Spinal cord (tissue), 10 donors: ENCODE results near the gene NEK1. TPM values are rescaled to one million over a fixed set of nuclear protein-coding genes. Genes with fewer than 3 reads are reported as not detected.

Experiments used
- DNase-seq, 6 donors: peaks; one replicate each; pipeline versions ENCODE4 v3.0.0 to v3.0.0-alpha.2; 2013 to 2015; ENCODE audit warnings: low spot score in 6 of 6, low read depth in 4 of 6
- H3K27ac ChIP-seq: one replicate; pipeline ENCODE4 v1.5.1; 2013; ENCODE audit warnings: low read depth, low read length, control low read depth
- H3K27me3 ChIP-seq: one replicate; pipeline ENCODE4 v1.6.1; 2013; ENCODE audit warnings: low read length; ENCODE audit not compliant: control insufficient read depth, insufficient read depth
- H3K36me3 ChIP-seq: one replicate; pipeline ENCODE4 v1.6.1; 2013; ENCODE audit warnings: low read length; ENCODE audit not compliant: control insufficient read depth, insufficient read depth
- H3K4me1 ChIP-seq: one replicate; pipeline ENCODE4 v1.6.1; 2013; ENCODE audit warnings: low read length; ENCODE audit not compliant: control insufficient read depth, insufficient read depth
- H3K4me3 ChIP-seq: one replicate; pipeline ENCODE4 v1.5.1; 2013; ENCODE audit warnings: low read depth, low read length, control low read depth
- H3K9me3 ChIP-seq: one replicate; pipeline ENCODE4 v1.6.1; 2013; ENCODE audit warnings: low read length; ENCODE audit not compliant: control insufficient read depth, insufficient read depth
- WGBS: methylation state at CpG from one replicate; pipeline ENCODE4 v1.1.5; 2013; ENCODE audit warnings: missing lambda C conversion rate; ENCODE audit not compliant: insufficient coverage; 5-methylcytosine and 5-hydroxymethylcytosine counted together
- polyA plus RNA-seq, 2 donors: library from polyadenylated mRNA; unstranded; fragments of 120-200 nt; gene quantifications; one replicate each; pipeline ENCODE4 v1.2.1, GENCODE V29; 2013; ENCODE audit not compliant: insufficient read length in 2 of 2
- total RNA-seq, 2 donors: library from RNA; depleted of rRNA in 1 of 2; stranded (reverse); fragments of 120-200 nt in 1 of 2; fragments of >200 nt in 1 of 2; gene quantifications; one replicate each; pipeline versions ENCODE4 v1.2.3 to v1.2.4, GENCODE V29; 2013 to 2014
- donor health status: healthy.

The NEK1 gene
- total and polyA plus RNA-seq, 4 donors, result 24.0 to 42.6 (median 28.2) TPM

DNA sequence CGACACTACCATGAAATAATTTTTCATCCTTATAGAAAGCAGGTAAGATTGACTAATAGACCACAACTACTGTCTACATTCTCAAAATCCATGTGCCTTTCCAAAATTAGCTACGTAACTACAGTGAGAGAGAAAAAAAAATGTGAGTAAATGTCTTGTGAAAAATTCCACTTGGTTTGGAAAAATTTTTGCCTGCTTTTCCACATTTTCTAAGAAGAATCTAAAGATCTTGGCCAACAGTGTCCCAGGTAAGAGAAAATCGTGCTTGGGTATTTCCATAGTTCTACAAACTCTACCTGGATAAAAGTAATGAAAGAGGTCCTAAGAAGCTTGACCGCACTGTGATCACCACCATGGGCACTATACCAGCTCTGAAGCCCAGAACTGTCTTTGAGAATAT lies 6.6 kb upstream of the NEK1 start:
- Histone ChIP-seq H3K4me3 (peak overlapping the region; percentile 92), H3K27me3 (no peaks in the 10 kb centered on the region), H3K36me3 (no peaks in the 10 kb centered on the region), H3K27ac (no peak overlapping the region), H3K9me3 (no peaks in the 10 kb centered on the region), H3K4me1 (no peaks in the 10 kb centered on the region)
- no CpG with 5 or more reads among the region's 4 CpGs for WGBS
- DNase-seq, result no peak

DNA sequence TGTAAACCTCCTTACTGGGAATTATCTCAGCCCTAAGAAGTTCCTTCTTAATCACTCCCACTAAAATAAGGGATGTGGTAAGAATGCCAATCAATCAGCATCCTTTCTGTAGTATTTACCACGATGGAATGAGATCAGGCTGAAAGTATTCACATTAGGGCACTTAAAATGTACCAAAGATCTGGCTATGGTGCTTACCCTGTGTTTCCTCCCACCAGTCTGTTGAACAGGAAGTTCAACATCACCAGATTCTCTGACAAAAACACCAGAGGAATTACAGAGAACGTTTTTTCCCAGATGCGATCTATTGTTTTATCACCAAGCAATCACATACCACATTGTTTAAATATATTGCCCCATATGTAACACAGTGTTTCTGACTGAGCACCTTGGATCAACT lies 5.9 kb upstream of the NEK1 start:
- Histone ChIP-seq H3K4me3 (no peak overlapping the region), H3K27me3 (no peaks in the 10 kb centered on the region), H3K27ac (no peak overlapping the region), H3K36me3 (no peaks in the 10 kb centered on the region), H3K9me3 (no peaks in the 10 kb centered on the region), H3K4me1 (no peaks in the 10 kb centered on the region)
- WGBS, result 89% methylated on average over 3 of the region's 3 CpGs
- no peak for DNase-seq

DNA sequence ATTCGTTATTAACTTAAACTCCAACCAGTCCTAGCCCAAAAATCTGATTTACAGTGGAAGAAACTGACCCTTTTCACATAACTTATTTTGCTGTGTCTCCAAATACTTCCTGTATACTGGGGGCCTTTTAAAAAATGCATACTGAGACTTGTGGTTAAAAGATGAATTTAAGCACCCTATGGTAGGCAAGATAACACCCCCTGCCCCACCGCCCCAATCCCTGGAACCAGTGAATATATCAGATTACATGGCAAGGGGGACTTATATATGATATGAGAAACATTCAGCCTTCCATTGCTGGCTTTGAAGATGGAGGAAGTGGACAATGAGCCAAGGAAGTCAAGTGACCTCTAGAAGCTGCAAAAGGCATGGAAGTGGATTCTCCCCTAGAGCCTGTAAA lies 4.9 kb upstream of the NEK1 start:
- WGBS, result no CpG with 5 or more reads among the region's 2 CpGs
- Histone ChIP-seq H3K36me3 (no peaks in the 10 kb centered on the region), H3K4me3 (no peak overlapping the region), H3K4me1 (no peaks in the 10 kb centered on the region), H3K9me3 (no peaks in the 10 kb centered on the region), H3K27me3 (no peaks in the 10 kb centered on the region), H3K27ac (no peak overlapping the region)
- no peak for DNase-seq

DNA sequence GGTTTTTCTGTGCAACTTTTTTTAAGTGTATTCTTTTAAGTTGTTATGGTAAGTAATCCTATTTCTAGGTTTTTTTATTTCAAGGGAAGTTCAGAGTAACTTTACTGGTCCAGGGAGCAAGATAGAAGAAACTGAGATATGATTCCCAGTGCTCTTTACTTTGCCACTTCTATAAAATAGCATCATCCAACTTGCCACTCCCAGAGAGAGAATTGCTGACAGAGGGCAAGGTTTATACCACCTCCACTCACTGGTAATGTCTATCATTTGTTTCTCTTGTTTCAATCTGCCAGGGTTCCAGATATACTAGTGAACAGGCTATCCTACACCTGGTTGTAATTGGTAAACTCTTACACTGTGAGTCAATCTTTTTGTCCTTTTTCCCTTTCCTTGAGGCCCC lies 4.5 kb upstream of the NEK1 start:
- H3K27ac ChIP-seq, result no peak overlapping the region
- H3K4me3 ChIP-seq, result no peak overlapping the region
- H3K4me1 ChIP-seq, result no peaks in the 10 kb centered on the region
- H3K36me3 ChIP-seq, result no peaks in the 10 kb centered on the region
- no peak for DNase-seq
- no peaks in the 10 kb centered on the region for H3K27me3 ChIP-seq
- H3K9me3 ChIP-seq, result no peaks in the 10 kb centered on the region

DNA sequence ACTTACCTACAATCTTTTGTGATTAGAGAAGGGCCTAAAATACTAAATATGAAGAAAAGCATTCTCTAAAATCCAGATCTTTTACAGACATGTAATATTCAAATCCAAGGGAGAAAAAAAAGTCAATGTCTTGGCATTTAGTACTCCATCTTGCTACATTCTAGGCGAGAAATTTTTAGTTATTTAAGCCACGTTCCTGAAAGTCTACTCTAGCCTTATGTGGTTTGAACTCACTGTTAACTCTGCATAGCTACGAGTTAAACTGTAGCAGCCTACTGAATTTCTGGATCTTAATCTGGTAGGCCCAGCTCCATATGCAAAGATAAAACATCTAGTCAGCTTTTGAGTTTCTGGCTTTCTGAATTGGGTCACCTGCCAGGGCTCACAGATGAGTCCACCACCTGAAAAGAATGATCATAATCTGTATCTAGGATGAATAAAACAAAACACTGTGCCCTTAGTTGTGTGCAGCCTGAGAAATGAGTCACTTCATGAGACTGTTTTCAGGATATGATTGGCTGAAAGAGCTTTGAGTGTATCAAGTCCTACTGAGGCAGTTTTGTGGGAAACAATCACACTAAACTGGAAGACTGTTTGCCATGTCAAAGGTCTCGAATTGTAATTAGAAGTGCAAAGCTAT lies 3.2 kb upstream of the NEK1 start:
- 80% methylated on average over 4 of the region's 4 CpGs for WGBS
- DNase-seq, result no peak

DNA sequence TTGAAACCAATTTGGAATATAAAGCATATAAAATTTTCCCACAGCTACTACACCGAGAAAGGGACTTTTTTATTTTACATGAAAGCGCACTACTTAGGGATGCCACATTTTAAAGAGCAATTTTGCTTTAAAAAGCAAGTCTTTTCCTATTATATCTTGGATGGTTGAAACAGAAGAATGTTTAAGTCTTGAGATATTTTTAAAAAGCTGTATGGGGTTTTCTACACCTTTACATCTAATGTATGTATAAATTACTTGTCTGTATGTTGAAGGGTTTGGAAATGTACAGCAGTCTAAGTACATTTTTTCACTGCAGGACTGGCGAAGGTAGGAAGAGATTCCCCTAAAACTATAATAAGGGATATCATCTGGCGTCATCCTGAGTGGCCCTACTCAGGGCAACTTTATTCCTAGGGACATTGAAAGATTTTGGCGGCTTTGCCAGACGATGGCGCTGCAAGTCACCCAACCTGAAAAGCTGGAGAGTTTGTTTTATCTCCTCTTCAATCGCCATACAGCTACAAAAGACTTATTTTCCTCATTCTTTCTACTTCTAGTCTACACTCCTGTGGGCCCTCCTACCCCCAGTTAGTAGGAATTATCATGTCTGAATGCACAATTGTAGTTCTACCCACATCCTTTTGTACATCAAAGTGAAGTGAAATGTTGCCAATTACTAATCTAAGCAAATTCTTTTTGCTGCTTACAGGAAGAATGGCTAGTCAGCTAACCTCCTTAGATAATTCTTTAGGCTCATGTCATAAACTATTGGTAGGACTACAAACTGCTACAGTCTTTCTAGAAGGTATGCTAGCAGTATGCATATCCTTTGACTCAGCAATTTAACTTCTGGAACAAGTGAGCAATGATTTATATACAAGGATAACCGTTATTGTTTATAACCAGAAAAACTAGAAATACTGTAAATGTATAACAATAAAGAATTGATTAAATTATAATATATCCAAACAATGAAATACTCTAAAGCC lies 782 bp upstream of the NEK1 start:
- peak overlapping the region; percentile 88 for H3K27ac ChIP-seq
- H3K36me3 ChIP-seq, result no peaks in the 10 kb centered on the region
- no peaks in the 10 kb centered on the region for H3K27me3 ChIP-seq
- peak; percentile 60 to 94 (median 76) for DNase-seq
- WGBS, result no CpG with 5 or more reads among the region's 9 CpGs
- H3K4me1 ChIP-seq, result peaks cover 6% of the 10 kb centered on the region
- H3K9me3 ChIP-seq, result no peaks in the 10 kb centered on the region
- H3K4me3 ChIP-seq, result peak overlapping the region; percentile 63

More for the DNA sequence above, 3.2 kb upstream of the NEK1 start:
- no peaks in the 10 kb centered on the region for H3K4me1 ChIP-seq
- no peak overlapping the region for H3K4me3 ChIP-seq
- no peak overlapping the region for H3K27ac ChIP-seq
- no peaks in the 10 kb centered on the region for H3K27me3 ChIP-seq
- no peaks in the 10 kb centered on the region for H3K9me3 ChIP-seq
- H3K36me3 ChIP-seq, result no peaks in the 10 kb centered on the region

DNA sequence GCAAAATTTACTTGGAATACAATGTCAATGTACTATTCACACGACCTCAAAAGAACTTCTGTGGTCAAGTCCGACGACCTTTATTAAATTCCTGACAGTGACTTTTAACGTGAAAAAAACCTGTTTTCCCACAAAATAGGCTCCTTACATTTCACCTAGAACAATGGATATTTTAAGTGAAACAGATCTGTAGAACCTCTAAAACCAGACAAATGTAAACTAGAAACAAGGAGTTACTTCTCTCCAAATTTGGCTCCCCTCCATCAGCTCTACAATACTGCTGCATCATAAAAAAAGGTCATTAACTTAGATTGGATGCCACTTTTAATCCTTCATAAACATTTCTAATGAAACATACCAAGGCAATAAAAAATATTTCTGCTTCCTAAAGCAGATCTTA lies 1.2 kb downstream of the NEK1 start:
- DNase-seq, result peak in 1 of 6 donors; percentile 18
- H3K27ac ChIP-seq, result no peak overlapping the region
- no peaks in the 10 kb centered on the region for H3K9me3 ChIP-seq
- no peaks in the 10 kb centered on the region for H3K27me3 ChIP-seq
- H3K4me3 ChIP-seq, result peak overlapping the region; percentile 63
- H3K36me3 ChIP-seq, result no peaks in the 10 kb centered on the region
- peaks cover 6% of the 10 kb centered on the region for H3K4me1 ChIP-seq
- whole genome bisulfite sequencing, result 23% methylated on average over 4 of the region's 4 CpGs

DNA sequence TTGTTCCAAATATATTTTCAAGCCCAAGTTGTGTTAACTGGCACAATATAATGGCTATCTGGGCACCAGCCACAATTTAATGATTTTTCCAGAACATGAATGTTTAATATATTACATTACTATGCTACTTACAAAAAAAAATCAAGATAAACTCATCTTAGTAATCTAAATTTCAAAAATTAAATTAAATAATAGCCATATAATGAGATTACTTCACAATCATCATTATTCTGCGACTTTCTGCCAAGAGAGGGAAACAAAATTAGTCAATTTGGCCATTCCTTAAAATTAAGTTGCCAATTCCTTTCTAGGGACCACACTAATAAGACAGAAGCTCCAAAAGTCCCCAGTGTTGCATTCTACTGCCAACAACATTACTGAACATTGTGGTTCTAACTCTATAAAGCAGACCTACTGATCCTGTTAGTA lies 7.5 kb downstream of the NEK1 start:
- Histone ChIP-seq H3K9me3 (no peaks in the 10 kb centered on the region), H3K36me3 (peaks cover 4% of the 10 kb centered on the region), H3K4me1 (peaks cover 1% of the 10 kb centered on the region), H3K27ac (no peak overlapping the region), H3K4me3 (no peak overlapping the region), H3K27me3 (no peaks in the 10 kb centered on the region)
- WGBS, result 83% methylated on average over 1 of the region's 1 CpG
- DNase-seq, result peak in 1 of 6 donors; percentile 7

DNA sequence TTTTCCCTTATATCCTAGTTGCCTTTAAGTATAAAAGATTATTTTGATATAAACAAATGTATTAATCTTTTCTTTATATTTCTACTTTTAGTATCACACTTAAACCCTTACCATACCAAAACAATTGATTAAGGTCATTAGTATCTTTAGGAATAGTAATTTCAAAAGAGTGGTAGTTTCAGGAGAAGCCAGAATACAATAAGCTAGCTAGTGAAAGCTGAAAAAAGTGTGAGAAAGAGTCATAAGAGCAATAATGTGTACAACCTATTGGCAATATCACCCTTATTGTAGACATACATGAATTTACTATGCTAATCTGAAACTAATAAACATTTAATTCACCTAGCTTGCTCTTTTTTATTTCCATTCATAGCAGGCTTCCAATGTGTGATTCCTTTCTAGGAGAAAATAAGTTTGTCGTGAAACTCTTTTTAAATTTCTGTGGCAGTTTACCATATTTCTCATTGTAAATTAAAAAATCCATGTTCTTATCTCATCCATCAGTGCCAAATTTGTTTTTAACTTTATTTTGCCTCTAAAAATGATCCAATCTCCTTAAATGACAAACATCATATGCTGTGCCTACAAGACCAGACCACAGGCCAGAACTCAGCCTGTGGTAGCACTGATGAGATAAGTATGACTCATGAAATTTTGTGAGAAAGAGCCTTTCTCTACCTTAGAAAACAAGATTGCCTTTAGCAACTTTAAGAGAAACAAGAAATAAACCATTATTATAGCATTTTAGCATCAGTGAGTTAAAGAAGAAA lies 8.1 kb downstream of the NEK1 start:
- no peaks in the 10 kb centered on the region for H3K4me1 ChIP-seq
- no peak overlapping the region for H3K4me3 ChIP-seq
- WGBS, result no CpG with 5 or more reads among the region's 1 CpG
- H3K9me3 ChIP-seq, result no peaks in the 10 kb centered on the region
- H3K27me3 ChIP-seq, result no peaks in the 10 kb centered on the region
- no peak overlapping the region for H3K27ac ChIP-seq
- DNase-seq, result no peak
- peaks cover 4% of the 10 kb centered on the region for H3K36me3 ChIP-seq
